GM18517 (cell line): Measurements from ENCODE around the gene SUN3.

Source experiments
- ATAC-seq: cut with Tn5 transposase; IDR thresholded peaks from one replicate; pipeline ENCODE4 v1.9.1; 2021; ENCODE audit warnings: mild to moderate bottlenecking, moderate library complexity; ENCODE audit not compliant: unreplicated experiment

The SUN3 gene

GRCh38 chr7:48028938-48029337 lies at the start of gene SUN3:
Gene SUN3, minus strand, starts transcription at chr7:48029107. Its CDS starts 169 bp downstream, at chr7:48028938.
- ATAC-seq = no peak

GRCh38 chr7:48078470-48078869 lies 49.6 kb upstream of the SUN3 start:
- ATAC-seq = no peak

GRCh38 chr7:48077423-48077822 lies 48.5 kb upstream of the SUN3 start:
- no peak for ATAC-seq

GRCh38 chr7:48074204-48074654 lies 45.3 kb upstream of the SUN3 start:
- ATAC-seq = no peak

- ATAC-seq = no peak
Measured at GRCh38 chr7:48067475-48067874, 38.6 kb upstream of the SUN3 start.

GRCh38 chr7:48063985-48064384 lies 35.1 kb upstream of the SUN3 start:
- no peak for ATAC-seq

GRCh38 chr7:48059706-48060105 lies 30.8 kb upstream of the SUN3 start:
- no peak for ATAC-seq

- ATAC-seq = no peak
Measured at GRCh38 chr7:48058990-48059389, 30.1 kb upstream of the SUN3 start.

- no peak for ATAC-seq
Measured at GRCh38 chr7:48053736-48054135, 24.8 kb upstream of the SUN3 start.

- no peak for ATAC-seq
Measured at GRCh38 chr7:48052748-48053147, 23.8 kb upstream of the SUN3 start.

- no peak for ATAC-seq
Measured at GRCh38 chr7:48049850-48050249, 20.9 kb upstream of the SUN3 start.

GRCh38 chr7:48048113-48048512 lies 19.2 kb upstream of the SUN3 start:
- no peak for ATAC-seq

GRCh38 chr7:48046458-48046857 lies 17.6 kb upstream of the SUN3 start:
- no peak for ATAC-seq

GRCh38 chr7:48045195-48045765 lies 16.4 kb upstream of the SUN3 start:
- no peak for ATAC-seq

GRCh38 chr7:48042636-48043035 lies 13.7 kb upstream of the SUN3 start:
- no peak for ATAC-seq

GRCh38 chr7:48042216-48042615 lies 13.3 kb upstream of the SUN3 start:
- ATAC-seq = no peak

GRCh38 chr7:48041653-48041970 lies 12.7 kb upstream of the SUN3 start:
- ATAC-seq = no peak

GRCh38 chr7:48040944-48041652 lies 12.2 kb upstream of the SUN3 start:
- ATAC-seq = no peak

GRCh38 chr7:48038815-48039506 lies 10.1 kb upstream of the SUN3 start:
- ATAC-seq = no peak

GRCh38 chr7:48035967-48036478 lies 7.1 kb upstream of the SUN3 start:
- no peak for ATAC-seq

- ATAC-seq = peak; percentile 95
Measured at GRCh38 chr7:48035301-48035966, 6.5 kb upstream of the SUN3 start, which contains the start of gene C7orf57. Gene C7orf57, plus strand, starts transcription at chr7:48035543. Its CDS starts 766 bp downstream, at chr7:48036309.
